K562 (cell line): ENCODE results near the gene SAMD13. TPM values are rescaled to one million over a fixed set of nuclear protein-coding genes. Genes with fewer than 3 reads are reported as not detected.

Experiments
- ATAC-seq: fragments of 200-7000 bp; cut with Tn5 transposase; 3 replicates; pipeline ENCODE4 v1.9.1; 2020; ENCODE audit warnings: moderate library complexity
- BruUV-seq: library from RNA; stranded (reverse); fragments of 400-500 nt; replicated peaks from 2 replicates; lab custom pipeline; 2021; lab: Mats Ljungman, UMichigan
- CTCF ChIA-PET: fragments of 300-600 bp; formaldehyde crosslinking; extraction: SDS; loops from one replicate; lab custom pipeline; 2021; ENCODE audit warnings: low intra/inter-chr PET ratio; lab: Yijun Ruan, JAX
- POLR2A ChIA-PET: fragments of 300-600, 350-650 bp; sonication (Branson Sonifier 250); formaldehyde crosslinking; extraction: SDS; loops from one replicate; lab custom pipeline; 2021; ENCODE audit warnings: antibody characterized with exemption, inconsistent platforms; lab: Yijun Ruan, JAX
- DNase-seq, 4 experiments: peaks; one replicate each; pipeline versions ENCODE4 v3.0.0 to v3.0.0-alpha.2; 2011 to 2018; ENCODE audit warnings: low spot score in 3 of 4, mixed read lengths in 3 of 4; ENCODE audit errors: extremely low read depth in 1 of 4
- FAIRE-seq: peaks from 2 replicates; lab custom pipeline; 2011; peaks lifted over from hg19 to GRCh38; lab: Jason Lieb, UNC
- H2AFZ ChIP-seq: 2 replicates; pipeline ENCODE4 v1.6.0; 2011; ENCODE audit warnings: low read depth, low read length, control low read depth, inconsistent platforms
- H3K27ac ChIP-seq: fragments of 200-600 bp; 3 replicates; pipeline ENCODE4 v1.8.0; 2011; ENCODE audit warnings: low read depth, mild to moderate bottlenecking, control low read depth, inconsistent platforms, low read length, moderate library complexity, mixed read lengths; ENCODE audit errors: extremely low read depth
- H3K27me3 ChIP-seq, 2 experiments: fragments of 300-600 bp in 1 of 2; 2 replicates in 1 of 2; 3 replicates in 1 of 2; pipeline versions ENCODE4 v1.6.0 to v1.8.0; 2011; ENCODE audit warnings: inconsistent platforms in 2 of 2, low read length in 2 of 2, mild to moderate bottlenecking in 1 of 2, mixed read lengths in 1 of 2, moderate library complexity in 1 of 2; ENCODE audit not compliant: control insufficient read depth in 2 of 2, insufficient read depth in 2 of 2
- H3K36me3 ChIP-seq: fragments of 300-600 bp; 3 replicates; pipeline ENCODE4 v1.8.0; 2011; ENCODE audit warnings: mild to moderate bottlenecking, low read length, inconsistent platforms; ENCODE audit not compliant: control insufficient read depth, insufficient read depth
- H3K4me1 ChIP-seq, 2 experiments: fragments of 200-600 bp in 1 of 2; replicated peaks in 1 of 2; 2 replicates in 1 of 2; 3 replicates in 1 of 2; pipeline versions ENCODE4 v1.5.1 to v1.8.0; 2011; ENCODE audit warnings: inconsistent platforms in 2 of 2, low read length in 2 of 2, mild to moderate bottlenecking in 1 of 2, mixed read lengths in 1 of 2, moderate library complexity in 1 of 2; ENCODE audit not compliant: control insufficient read depth in 2 of 2, insufficient read depth in 2 of 2
- H3K4me2 ChIP-seq: 2 replicates; pipeline ENCODE4 v1.6.1; 2011; ENCODE audit warnings: low read length, control low read depth, inconsistent platforms, mixed read lengths; ENCODE audit not compliant: insufficient read depth
- H3K4me3 ChIP-seq: fragments of 200-600 bp; sonication (generic), shearing (Covaris generic); 2 replicates; pipeline ENCODE4 v1.5.1; 2016; ENCODE audit warnings: control low read depth, inconsistent platforms
- H3K79me2 ChIP-seq: fragments of 200-600 bp; 3 replicates; pipeline ENCODE4 v1.8.0; 2011; ENCODE audit warnings: low read length, inconsistent platforms; ENCODE audit not compliant: control insufficient read depth, insufficient read depth
- H3K9ac ChIP-seq, 2 experiments: 2 replicates each; pipeline versions ENCODE4 v1.6.0 to v1.6.1; 2011; ENCODE audit warnings: low read depth in 2 of 2, low read length in 2 of 2, control low read depth in 1 of 2, inconsistent platforms in 1 of 2, mild to moderate bottlenecking in 1 of 2, mixed read lengths in 1 of 2; ENCODE audit not compliant: insufficient read depth in 1 of 2
- H3K9me1 ChIP-seq: one replicate; pipeline ENCODE4 v1.6.0; 2011; ENCODE audit warnings: inconsistent platforms, mild to moderate bottlenecking, low read length, moderate library complexity; ENCODE audit not compliant: control insufficient read depth, insufficient read depth
- H3K9me3 ChIP-seq: replicated peaks from 2 replicates; pipeline ENCODE4 v1.5.1; 2011; ENCODE audit warnings: low read depth, low read length, inconsistent platforms; ENCODE audit not compliant: control insufficient read depth, insufficient read depth
- H4K20me1 ChIP-seq: replicated peaks from 2 replicates; pipeline ENCODE4 v1.6.1; 2011; ENCODE audit warnings: low read length, inconsistent platforms, mixed read lengths; ENCODE audit not compliant: control insufficient read depth, insufficient read depth
- ATF2 ChIP-seq: sonication (generic); formaldehyde crosslinking; IDR thresholded peaks from 2 replicates; pipeline ENCODE4 v1.8.1; 2022; ENCODE audit warnings: missing genetic modification reagents
- DLX4 ChIP-seq: fragments of 250-450 bp; sonication (Bioruptor Pico); IDR thresholded peaks from 2 replicates; pipeline ENCODE4 v1.6.1; 2021; ENCODE audit warnings: mild to moderate bottlenecking
- EWSR1 ChIP-seq: fragments of 450-650 bp; IDR thresholded peaks from 2 replicates; pipeline ENCODE4 v1.6.1; 2018; ENCODE audit warnings: borderline replicate concordance, mild to moderate bottlenecking, low read depth, moderate library complexity; ENCODE audit not compliant: partially characterized antibody
- FOXO4 ChIP-seq: fragments of 450-650 bp; formaldehyde crosslinking; IDR thresholded peaks from 2 replicates; pipeline ENCODE4 v1.4.0; 2020; ENCODE audit warnings: mild to moderate bottlenecking, moderate library complexity
- MBD2 ChIP-seq: sonication (generic); IDR thresholded peaks from 2 replicates; pipeline ENCODE4 v1.6.1; 2016; ENCODE audit warnings: low read depth, borderline replicate concordance
- MYBL2 ChIP-seq, 2 experiments: fragments of 450-650 bp in 1 of 2; sonication (generic) in 1 of 2; formaldehyde crosslinking in 1 of 2; IDR thresholded peaks; 2 replicates each; pipeline versions ENCODE4 v1.6.1 to v1.8.1; 2017 to 2022; ENCODE audit warnings: borderline replicate concordance in 1 of 2, inconsistent platforms in 1 of 2, low read depth in 1 of 2, mild to moderate bottlenecking in 1 of 2, missing genetic modification reagents in 1 of 2, moderate library complexity in 1 of 2
- PHTF2 ChIP-seq: fragments of 250-450 bp; sonication (Bioruptor Pico); IDR thresholded peaks from 2 replicates; pipeline ENCODE4 v1.5.0; 2021; ENCODE audit warnings: mild to moderate bottlenecking
- RAD51 ChIP-seq: fragments of 450-650 bp; IDR thresholded peaks from 2 replicates; pipeline ENCODE4 v1.7.1; 2016; ENCODE audit warnings: low read depth, mild to moderate bottlenecking, borderline replicate concordance
- TFE3 ChIP-seq: fragments of 450-650 bp; formaldehyde crosslinking; IDR thresholded peaks from 2 replicates; pipeline ENCODE4 v1.4.0; 2020; ENCODE audit warnings: mild to moderate bottlenecking, mixed read lengths
- TSC22D4 ChIP-seq: fragments of 450-650 bp; IDR thresholded peaks from 2 replicates; pipeline ENCODE4 v1.6.1; 2016; ENCODE audit warnings: missing genetic modification characterization, missing biosample characterization, control low read depth
- ZBTB26 ChIP-seq: fragments of 450-650 bp; formaldehyde crosslinking; IDR thresholded peaks from 2 replicates; pipeline ENCODE4 v1.4.0; 2022; ENCODE audit warnings: missing genetic modification characterization
- ZNF146 ChIP-seq: IDR thresholded peaks from one replicate; pipeline ENCODE4 v1.6.1; 2018; ENCODE audit warnings: missing compliant biosample characterization; ENCODE audit not compliant: unreplicated experiment
- ZNF57 ChIP-seq: fragments of 450-650 bp; formaldehyde crosslinking; IDR thresholded peaks from 2 replicates; pipeline ENCODE4 v1.4.0; 2020; ENCODE audit warnings: mild to moderate bottlenecking, moderate library complexity
- ZNF75A ChIP-seq: fragments of 450-650 bp; formaldehyde crosslinking; IDR thresholded peaks from 2 replicates; pipeline ENCODE4 v1.4.0; 2020; ENCODE audit warnings: mild to moderate bottlenecking
- ZNF764 ChIP-seq: fragments of 250-450 bp; sonication (Bioruptor Pico); IDR thresholded peaks from 2 replicates; pipeline ENCODE4 v1.4.0; 2020; ENCODE audit warnings: low read depth, mild to moderate bottlenecking, moderate library complexity
- WGBS: fragments of 100-300 bp; shearing (Covaris generic); methylation state at CpG from one replicate; pipeline ENCODE4 v1.1.6; 2016; ENCODE audit warnings: low coverage, mixed read lengths; ENCODE audit not compliant: insufficient coverage; ENCODE audit errors: missing lambda C conversion rate; 5-methylcytosine and 5-hydroxymethylcytosine counted together
- in situ Hi-C: fragments of 300-500 bp; cut with MboI; formaldehyde crosslinking; loops from 4 replicates; pipeline ENCODE4 v1.15.0; 2018; ENCODE audit warnings: inconsistent platforms, mixed read lengths
- intact Hi-C: fragments of 100-400 bp; cut with micrococcal nuclease; formaldehyde crosslinking; loops from 2 replicates; pipeline ENCODE4 v1.14.2; 2022
- polyA plus RNA-seq, 8 experiments: library from polyadenylated mRNA; depleted of rRNA in 4 of 8; stranded (reverse) in 5 of 8; unstranded in 3 of 8; fragments of >200 nt; fragmentation: Nextera tagmentation in 2 of 8; fragmentation: Illumina TruSeq in 1 of 8; extraction: Ambion mirVana in 2 of 8; extraction: Trizol in 1 of 8; gene quantifications; 2 replicates each; pipeline versions ENCODE4 v1.2.1 to v1.2.3, GENCODE V29; 2011 to 2014; ENCODE audit warnings: inconsistent platforms in 1 of 8, missing spikeins in 1 of 8
- total RNA-seq, 7 experiments: library from RNA; depleted of rRNA in 6 of 7; stranded (reverse); fragments of >200 nt in 6 of 7; fragmentation: Illumina TruSeq in 2 of 7; extraction: Trizol in 2 of 7; gene quantifications; 2 replicates each; pipeline versions ENCODE4 v1.2.1 to v1.2.3, GENCODE V29; 2011 to 2021; ENCODE audit warnings: low replicate concordance in 1 of 7

SAMD13 gene
- total and polyA plus RNA-seq, 9 of the 15 experiments (the other 6 are each of a cell fraction or from before 2014, with no cell fraction given), result 0.78 to 2.7 (median 1.00) TPM

- Histone ChIP-seq H3K9ac (peak overlapping the region in 1 of 2 experiments; percentile 85; a peak in 2 of 4 replicates), H3K36me3 (no peaks in the 10 kb centered on the region), H3K9me1 (no peaks in the 10 kb centered on the region), H2AFZ (peak overlapping the region; percentile 95), H3K9me3 (no peaks in the 10 kb centered on the region), H3K4me2 (peak overlapping the region; percentile 94; the same call in 1 of the 2 replicates), H3K27me3 (no peaks in the 10 kb centered on the region), H3K27ac (no peak overlapping the region), H3K4me3 (peak overlapping the region; percentile 69), H3K4me1 (peaks cover 14 to 29% of the 10 kb centered on the region in 2 experiments), H3K79me2 (no peaks in the 10 kb centered on the region), H4K20me1 (no peaks in the 10 kb centered on the region)
- BruUV-seq, result no TSS peak
- intact Hi-C loops (loop anchor here (10.0 kb wide), 1 partner anchor 363 kb away; no protein-coding TSS in a partner anchor), in situ Hi-C loops (loop anchor here (10.0 kb wide), 1 partner anchor 317 kb away; no protein-coding TSS in a partner anchor)
- ChIA-PET CTCF (no interaction called here), POLR2A (interaction anchor here (0.6 to 0.8 kb wide), 4 partner anchors 15 to 208 kb away, joined by 3 to 4 read pairs (median 3); no protein-coding TSS in a partner anchor)
- 47% methylated on average over 9 of the region's 10 CpGs for WGBS
- ATAC-seq (no peak), FAIRE-seq (no peak), DNase-seq (no peak)
- no peak for TF ChIP-seq DLX4 (CRISPR knock-in tag)
- no peak for TF ChIP-seq ZNF764 (CRISPR knock-in tag)
- TF ChIP-seq MBD2, result no peak
- no peak for TF ChIP-seq ZNF75A (CRISPR knock-in tag)
- no peak for TF ChIP-seq EWSR1
- TF ChIP-seq RAD51, result no peak
- no peak for TF ChIP-seq ATF2 (CRISPR knock-in tag)
- TF ChIP-seq ZNF57 (CRISPR knock-in tag), result no peak
- no peak for TF ChIP-seq FOXO4
- no peak for TF ChIP-seq PHTF2 (CRISPR knock-in tag)
- TF ChIP-seq TFE3, result no peak
- TF ChIP-seq MYBL2 (IDR thresholded peaks at IDR 0.05; ENCODE audit: low read depth), result no peak
- TF ChIP-seq MYBL2 (CRISPR knock-in tag; IDR thresholded peaks at IDR 0.05; ENCODE audit: borderline replicate concordance), result no peak
- no peak for TF ChIP-seq ZBTB26
- no peak for TF ChIP-seq ZNF146 (CRISPR knock-in tag)
- no peak for TF ChIP-seq TSC22D4 (tag)
These were observed 3.8 kb upstream of the SAMD13 start for GRCh38 chr1:84297546-84298244.
